Spleen (tissue), 11 donors: ENCODE data around the gene CDK5RAP3. TPM values are rescaled to one million over a fixed set of nuclear protein-coding genes. Genes with fewer than 3 reads are reported as not detected.

ENCODE experiments used
- DNase-seq: peaks from one replicate; pipeline ENCODE4 v3.0.0-alpha.2; 2020
- H3K27ac ChIP-seq, 8 donors: fragments of 200-600 bp; sonication (generic) in 7 of 8; 1 replicate in 4 of 8; 2 replicates in 4 of 8; pipeline versions ENCODE4 v1.5.0 to v1.8.0; 2016 to 2021; ENCODE audit warnings: inconsistent platforms in 4 of 8, mild to moderate bottlenecking in 4 of 8, moderate library complexity in 1 of 8
- H3K27me3 ChIP-seq, 7 donors: fragments of 200-600 bp; sonication (generic) in 6 of 7; replicated peaks in 1 of 7; 1 replicate in 4 of 7; 2 replicates in 3 of 7; pipeline versions ENCODE4 v1.5.0 to v1.8.0; 2016 to 2021; ENCODE audit warnings: inconsistent platforms in 3 of 7, mild to moderate bottlenecking in 1 of 7
- H3K36me3 ChIP-seq, 6 donors: fragments of 200-600 bp; sonication (generic) in 5 of 6; 1 replicate in 4 of 6; 2 replicates in 2 of 6; pipeline versions ENCODE4 v1.5.0 to v1.8.0; 2016 to 2021; ENCODE audit warnings: inconsistent platforms in 2 of 6
- H3K4me1 ChIP-seq, 6 donors: fragments of 200-600 bp; sonication (generic) in 5 of 6; 1 replicate in 3 of 6; 2 replicates in 3 of 6; pipeline versions ENCODE4 v1.5.0 to v1.8.0; 2016 to 2021; ENCODE audit warnings: inconsistent platforms in 3 of 6
- H3K4me3 ChIP-seq, 8 donors: fragments of 200-600 bp; sonication (generic) in 7 of 8; 1 replicate in 4 of 8; 2 replicates in 4 of 8; pipeline versions ENCODE4 v1.5.0 to v1.8.0; 2016 to 2021; ENCODE audit warnings: inconsistent platforms in 4 of 8, mild to moderate bottlenecking in 4 of 8, moderate library complexity in 2 of 8
- H3K9me3 ChIP-seq, 8 donors: fragments of 200-600 bp; sonication (generic) in 7 of 8; 1 replicate in 4 of 8; 2 replicates in 4 of 8; pipeline versions ENCODE4 v1.5.0 to v1.8.0; 2016 to 2021; ENCODE audit warnings: inconsistent platforms in 4 of 8
- POLR2A ChIP-seq, 3 donors: fragments of 450-650 bp; IDR thresholded peaks; one replicate each; pipeline ENCODE4 v1.5.1; 2017; ENCODE audit warnings: antibody characterized with exemption in 3 of 3, mild to moderate bottlenecking in 1 of 3
- POLR2AphosphoS5 ChIP-seq, 3 donors: sonication (generic); formaldehyde crosslinking; IDR thresholded peaks; one replicate each; pipeline ENCODE4 v1.5.1; 2017; ENCODE audit warnings: antibody characterized with exemption in 3 of 3
- WGBS, 5 donors: extraction: QIAGEN DNeasy Blood & Tissue Kit in 3 of 5; methylation state at CpG; one replicate each; pipeline versions ENCODE4 v1.1.5 to v1.1.7; 2013 to 2018; 5-methylcytosine and 5-hydroxymethylcytosine counted together
- intact Hi-C: fragments of 100-400 bp; cut with DNase I; formaldehyde crosslinking; loops from one replicate; pipeline ENCODE4 v1.15.0; 2023; ENCODE audit warnings: low total_unique reads
- polyA plus RNA-seq, 3 donors: library from polyadenylated mRNA; stranded (reverse); fragments of 200-250 nt; gene quantifications; one replicate each; pipeline ENCODE4 v1.2.1, GENCODE V29; 2013
- total RNA-seq, 7 donors: library from RNA; depleted of rRNA in 3 of 7; stranded (reverse); fragments of >200 nt in 3 of 7; fragmentation: NEBNext Ultra II Directional in 4 of 7; extraction: Animal tissue kit (Norgen Biotek cat#: 25700) in 4 of 7; gene quantifications; one replicate each; pipeline versions ENCODE4 v1.1.0 to v1.2.1, GENCODE V29; 2016 to 2021
- TF ChIP-seq, protein P1 (sequence below), 11 experiments: fragments of 200-600 bp in 7 of 11; fragments of 450-650 bp in 4 of 11; sonication (generic) in 4 of 11; IDR thresholded peaks in 8 of 11; conservative IDR thresholded peaks in 3 of 11; 1 replicate in 7 of 11; 2 replicates in 4 of 11; pipeline versions ENCODE4 v1.4.0 to v1.8.0; 2016 to 2021; ENCODE audit warnings: antibody characterized with exemption in 11 of 11, inconsistent platforms in 4 of 11, mild to moderate bottlenecking in 1 of 11
- donor health status: healthy with polysubstance abuse.
- donor health status: DM: no; HTN: no; CAD: no; lungs with moderate emphysema.
- donor health status: DM: no; HTN: no; CAD: no.
- donor health status: Bipolar disorder and iron deficiency.
- donor health status: healthy.
- donor health status: DM: no; HTN: no; CAD: no.
- donor health status: DM: yes; HTN: yes; CAD: no.

The CDK5RAP3 gene
- total and polyA plus RNA-seq, 10 donors: 216 to 1,020 (median 261) TPM

GRCh38 chr17:47953909-47954308, 17.0 kb upstream of the CDK5RAP3 start:
- H3K9me3 ChIP-seq: no peaks in the 10 kb centered on the region
- DNase-seq: no peak
- no peak overlapping the region for H3K4me3 ChIP-seq
- H3K27me3 ChIP-seq: no peaks in the 10 kb centered on the region
- peaks cover 8 to 16% (median 14%) of the 10 kb centered on the region in 6 donors for H3K4me1 ChIP-seq
- peaks cover 0 to 6% (median 0%) of the 10 kb centered on the region in 6 donors for H3K36me3 ChIP-seq
- H3K27ac ChIP-seq: no peak overlapping the region
- intact Hi-C loops: no loop called here
- TF ChIP-seq, protein P1, sequence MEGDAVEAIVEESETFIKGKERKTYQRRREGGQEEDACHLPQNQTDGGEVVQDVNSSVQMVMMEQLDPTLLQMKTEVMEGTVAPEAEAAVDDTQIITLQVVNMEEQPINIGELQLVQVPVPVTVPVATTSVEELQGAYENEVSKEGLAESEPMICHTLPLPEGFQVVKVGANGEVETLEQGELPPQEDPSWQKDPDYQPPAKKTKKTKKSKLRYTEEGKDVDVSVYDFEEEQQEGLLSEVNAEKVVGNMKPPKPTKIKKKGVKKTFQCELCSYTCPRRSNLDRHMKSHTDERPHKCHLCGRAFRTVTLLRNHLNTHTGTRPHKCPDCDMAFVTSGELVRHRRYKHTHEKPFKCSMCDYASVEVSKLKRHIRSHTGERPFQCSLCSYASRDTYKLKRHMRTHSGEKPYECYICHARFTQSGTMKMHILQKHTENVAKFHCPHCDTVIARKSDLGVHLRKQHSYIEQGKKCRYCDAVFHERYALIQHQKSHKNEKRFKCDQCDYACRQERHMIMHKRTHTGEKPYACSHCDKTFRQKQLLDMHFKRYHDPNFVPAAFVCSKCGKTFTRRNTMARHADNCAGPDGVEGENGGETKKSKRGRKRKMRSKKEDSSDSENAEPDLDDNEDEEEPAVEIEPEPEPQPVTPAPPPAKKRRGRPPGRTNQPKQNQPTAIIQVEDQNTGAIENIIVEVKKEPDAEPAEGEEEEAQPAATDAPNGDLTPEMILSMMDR (IDR thresholded peaks at IDR 0.05 in 8 of 11, conservative IDR thresholded peaks at IDR 0.05 in 3 of 11): no peak
- TF ChIP-seq POLR2A (IDR thresholded peaks at IDR 0.05): no peak
- no peak for TF ChIP-seq POLR2AphosphoS5 (IDR thresholded peaks at IDR 0.05)

DNA sequence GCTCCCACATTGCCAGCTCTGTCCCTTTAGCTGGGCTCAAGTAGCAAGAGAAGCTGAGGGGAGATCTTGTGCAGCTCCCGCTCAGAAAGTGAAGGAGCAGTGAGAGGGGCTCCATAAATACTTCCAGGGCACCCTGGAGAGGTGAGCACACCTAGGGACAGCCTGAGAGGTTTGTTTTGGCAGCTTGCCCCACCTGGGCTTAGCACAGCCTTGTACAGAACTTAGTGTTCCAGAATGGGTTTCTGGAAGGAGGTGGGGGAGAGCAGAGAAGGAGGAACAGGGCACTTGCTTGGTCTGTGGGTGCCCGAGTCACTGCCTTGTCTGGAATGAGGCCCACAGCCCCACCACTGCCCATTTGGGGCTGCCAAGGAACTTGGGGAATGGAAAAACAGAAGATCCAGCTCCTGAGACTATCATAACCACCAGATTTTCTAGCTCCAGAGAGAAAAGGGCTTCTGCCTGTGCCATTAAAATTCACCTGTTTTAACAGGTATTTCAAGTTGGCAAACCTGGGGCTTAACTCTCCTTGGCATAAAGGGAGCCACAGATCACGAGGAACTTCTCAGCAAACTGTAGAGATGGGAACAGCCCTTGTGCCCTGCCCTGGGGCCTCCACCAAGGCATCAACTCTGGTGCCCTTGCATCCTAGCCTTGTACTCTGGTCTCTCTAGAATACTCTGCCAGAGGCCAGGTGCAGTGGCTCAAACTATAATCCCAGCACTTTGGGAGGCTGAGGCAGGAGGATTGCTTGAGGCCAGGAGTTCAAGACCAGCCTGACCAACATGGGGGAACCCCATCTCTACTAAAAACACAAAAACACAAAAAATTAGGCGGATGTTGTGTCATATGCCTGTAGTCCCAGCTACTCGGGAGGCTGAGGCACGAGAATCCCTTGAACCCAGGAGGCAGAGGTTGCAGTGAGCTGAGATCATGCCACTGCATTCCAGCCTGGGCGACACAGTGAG, 15.1 kb upstream of the CDK5RAP3 start:
- Histone ChIP-seq H3K9me3 (no peaks in the 10 kb centered on the region), H3K4me3 (no peak overlapping the region), H3K27me3 (no peaks in the 10 kb centered on the region), H3K27ac (no peak overlapping the region), H3K36me3 (peaks cover 0 to 5% (median 0%) of the 10 kb centered on the region in 6 donors), H3K4me1 (no peaks in the 10 kb centered on the region)
- 80 to 94% (median 90%) methylated on average over 7 of the region's 7 CpGs for WGBS, 5 donors
- no peak for DNase-seq
- intact Hi-C loops: no loop called here
- no peak for TF ChIP-seq POLR2A (IDR thresholded peaks at IDR 0.05)
- no peak for TF ChIP-seq POLR2AphosphoS5 (IDR thresholded peaks at IDR 0.05)
- TF ChIP-seq, protein P1 (IDR thresholded peaks at IDR 0.05 in 8 of 11, conservative IDR thresholded peaks at IDR 0.05 in 3 of 11): no peak

DNA sequence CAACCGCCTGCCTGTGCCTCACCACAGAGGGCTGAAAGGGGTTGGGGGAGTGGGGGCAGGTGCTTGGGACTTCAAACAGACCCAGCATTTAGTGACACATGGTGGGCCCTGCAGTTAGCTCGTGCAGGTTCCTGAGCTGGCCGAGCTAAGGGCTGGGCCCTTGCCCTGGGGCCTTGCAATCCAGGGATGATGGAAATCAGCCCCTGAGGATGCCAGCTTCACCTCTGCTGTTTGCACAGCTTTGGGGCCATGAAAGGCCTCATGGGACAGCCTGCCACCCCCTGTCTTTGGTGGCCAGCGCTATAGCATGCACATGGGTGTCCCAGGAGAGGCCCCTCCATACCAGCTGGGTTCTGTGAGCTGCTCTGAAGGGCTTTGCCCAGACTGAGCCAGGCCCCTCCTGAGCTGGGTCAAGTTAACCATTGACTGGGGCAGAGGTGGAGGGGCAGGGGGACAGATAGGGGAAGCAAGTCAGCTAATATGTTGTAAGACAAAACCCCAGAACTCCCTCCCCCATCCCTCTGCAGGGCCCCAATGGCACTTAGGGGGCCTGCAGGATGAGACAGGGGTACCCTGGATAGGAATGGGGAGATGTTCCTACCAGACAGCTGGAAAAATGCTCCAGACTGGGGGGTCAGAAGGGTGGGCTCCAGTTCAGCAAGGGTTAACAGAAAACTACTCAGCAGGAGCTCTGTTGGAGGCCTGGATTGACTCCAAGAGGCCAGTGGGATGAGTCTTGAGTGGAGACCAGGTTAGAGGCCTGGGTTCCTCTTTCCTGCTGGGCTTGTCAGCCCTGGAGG, 13.9 kb upstream of the CDK5RAP3 start:
- no peak for DNase-seq
- TF ChIP-seq, protein P1 (IDR thresholded peaks at IDR 0.05 in 8 of 11, conservative IDR thresholded peaks at IDR 0.05 in 3 of 11): no peak
- no peak for TF ChIP-seq POLR2A (IDR thresholded peaks at IDR 0.05)
- no peak for TF ChIP-seq POLR2AphosphoS5 (IDR thresholded peaks at IDR 0.05)
- WGBS, 5 donors: 71 to 100% (median 76%) methylated on average over 1 to 4 of the region's 4 CpGs
- intact Hi-C loops: no loop called here
- Histone ChIP-seq H3K4me1 (no peaks in the 10 kb centered on the region), H3K36me3 (peaks cover 0 to 5% (median 0%) of the 10 kb centered on the region in 6 donors), H3K9me3 (no peaks in the 10 kb centered on the region), H3K4me3 (no peak overlapping the region), H3K27me3 (no peaks in the 10 kb centered on the region), H3K27ac (no peak overlapping the region)
